Spleen (tissue), 3 donors: ENCODE data around the gene COL25A1.

Experiments
- POLR2A ChIP-seq, 3 donors: fragments of 450-650 bp; IDR thresholded peaks; one replicate each; pipeline ENCODE4 v1.5.1; 2017; ENCODE audit warnings: antibody characterized with exemption in 3 of 3, mild to moderate bottlenecking in 1 of 3
- POLR2AphosphoS5 ChIP-seq, 3 donors: sonication (generic); formaldehyde crosslinking; IDR thresholded peaks; one replicate each; pipeline ENCODE4 v1.5.1; 2017; ENCODE audit warnings: antibody characterized with exemption in 3 of 3

- TF ChIP-seq POLR2A (IDR thresholded peaks at IDR 0.05) (no peak), POLR2AphosphoS5 (IDR thresholded peaks at IDR 0.05) (no peak)
These were observed 365.4 kb downstream of the COL25A1 start for GRCh38 chr4:108937066-108937465.
